GM18502 (cell line): Measurements from ENCODE around the gene GPR160.
"Not testable (repeated sequence)": the region's sequence is repeated elsewhere in the genome, so short reads cannot be mapped to it uniquely, and the experiment has no call there.

Experiments used
- ATAC-seq: cut with Tn5 transposase; IDR thresholded peaks from one replicate; pipeline ENCODE4 v1.9.1; 2021; ENCODE audit warnings: mild to moderate bottlenecking; ENCODE audit not compliant: unreplicated experiment, poor library complexity

GPR160 gene

GRCh38 chr3:170037463-170038433, at the start of gene GPR160:
GPR160 (plus strand) TSS chr3:170037995; CDS start chr3:170083973, 45,978 bp downstream.
- ATAC-seq: peak; percentile 81

GRCh38 chr3:169990431-169990830, 47.4 kb upstream of the GPR160 start:
- ATAC-seq: no peak

- ATAC-seq: no peak
These were observed 45.6 kb upstream of the GPR160 start for GRCh38 chr3:169992156-169992555.

- ATAC-seq: no peak
These were observed 45.0 kb upstream of the GPR160 start for GRCh38 chr3:169992781-169993180.

- no peak for ATAC-seq
These were observed 44.0 kb upstream of the GPR160 start for GRCh38 chr3:169993761-169994160.

- ATAC-seq: no peak
These were observed 41.7 kb upstream of the GPR160 start for GRCh38 chr3:169996063-169996462.

GRCh38 chr3:169998668-169999131, 39.1 kb upstream of the GPR160 start:
- peak; percentile 42 for ATAC-seq

- peak; percentile 96 for ATAC-seq
These were observed 38.4 kb upstream of the GPR160 start for GRCh38 chr3:169999433-169999832.

- no peak for ATAC-seq
These were observed 37.7 kb upstream of the GPR160 start for GRCh38 chr3:170000051-170000450.

GRCh38 chr3:170002231-170002630, 35.6 kb upstream of the GPR160 start:
- ATAC-seq: no peak

- no peak for ATAC-seq
These were observed 34.9 kb upstream of the GPR160 start for GRCh38 chr3:170002879-170003278.

- ATAC-seq: no peak
These were observed 33.9 kb upstream of the GPR160 start for GRCh38 chr3:170003881-170004356.

GRCh38 chr3:170007031-170007663, 30.6 kb upstream of the GPR160 start:
- ATAC-seq: peak; percentile 86

GRCh38 chr3:170010498-170010897, 27.3 kb upstream of the GPR160 start:
- ATAC-seq: peak; percentile 50

GRCh38 chr3:170012683-170013400, 25.0 kb upstream of the GPR160 start:
- no peak for ATAC-seq

- ATAC-seq: no peak
These were observed 21.7 kb upstream of the GPR160 start for GRCh38 chr3:170016057-170016456.

GRCh38 chr3:170019306-170019705, 18.5 kb upstream of the GPR160 start:
- not testable (repeated sequence) for ATAC-seq

GRCh38 chr3:170021083-170021482, 16.7 kb upstream of the GPR160 start:
- ATAC-seq: peak; percentile 61

GRCh38 chr3:170022336-170022735, 15.5 kb upstream of the GPR160 start:
- ATAC-seq: no peak

GRCh38 chr3:170023165-170023564, 14.6 kb upstream of the GPR160 start:
- ATAC-seq: no peak
